ENCODE measurements around the gene MPZL1. TPM values are rescaled to one million over a fixed set of nuclear protein-coding genes. Genes with fewer than 3 reads are reported as not detected.

The MPZL1 gene
- total RNA-seq, 1 experiment from 2014 or later = 52.9 TPM

- H3K27me3 ChIP-seq (ENCODE audit: insufficient read depth, low read length) = no peaks in the 10 kb centered on the region
- POLR2A ChIA-PET = no interaction called here
- no peak for DNase-seq (ENCODE audit: low read depth, low spot score)
- H3K27ac ChIP-seq (ENCODE audit: low read depth, low read length) = no peak overlapping the region
- TF ChIP-seq TCF7L2 (IDR thresholded peaks at IDR 0.05; ENCODE audit: borderline replicate concordance, extremely low read depth, insufficient read depth, insufficient read length) (no peak), EZH2 (IDR thresholded peaks at IDR 0.05) (no peak), SP1 (IDR thresholded peaks at IDR 0.05; ENCODE audit: low read depth) (no peak), CBX3 (IDR thresholded peaks at IDR 0.05; ENCODE audit: low read depth) (no peak), MAX (IDR thresholded peaks at IDR 0.05) (no peak), CEBPB (IDR thresholded peaks at IDR 0.05; ENCODE audit: low read depth) (no peak), ZBTB33 (IDR thresholded peaks at IDR 0.05; ENCODE audit: extremely low read depth, insufficient replicate concordance, low read length) (no peak), ZFX (IDR thresholded peaks at IDR 0.05) (no peak), SIN3A (IDR thresholded peaks at IDR 0.05; ENCODE audit: low read depth) (no peak), SRF (IDR thresholded peaks at IDR 0.05; ENCODE audit: low read depth) (no peak), FOSL1 (IDR thresholded peaks at IDR 0.05; ENCODE audit: low read depth) (no peak)
- no peak overlapping the region for H3K4me2 ChIP-seq (ENCODE audit: low read length)
- RAD21 ChIA-PET (ENCODE audit: low non-redundant PET in 1 of 2, low total read pairs in 2 of 2, uncharacterized antibody in 2 of 2, unreplicated experiment in 2 of 2) = no interaction called here
- H3K9me3 ChIP-seq (ENCODE audit: control insufficient read depth in 1 of 2, insufficient read depth in 1 of 2, low read depth in 1 of 2, low read length in 2 of 2) = no peaks in the 10 kb centered on the region
- H3K36me3 ChIP-seq (ENCODE audit: control insufficient read depth in 1 of 2, insufficient read depth in 2 of 2, low read length in 2 of 2) = no peaks in the 10 kb centered on the region
- no peaks in the 10 kb centered on the region for H3K9me2 ChIP-seq (ENCODE audit: insufficient read depth)
- H2AFZ ChIP-seq (ENCODE audit: low read depth, low read length, poor library complexity, severe bottlenecking) = no peak overlapping the region
- H4K20me1 ChIP-seq (ENCODE audit: insufficient read depth) = no peaks in the 10 kb centered on the region
- BruUV-seq (replicated peaks) = no TSS peak
- peaks cover 2 to 4% of the 10 kb centered on the region in 2 experiments; a peak in 3 of 4 replicates for H3K4me1 ChIP-seq (ENCODE audit: control insufficient read depth in 1 of 2, insufficient read depth in 2 of 2, low read length in 2 of 2)
- H3K79me2 ChIP-seq (ENCODE audit: insufficient read depth, low read length) = peaks cover 74% of the 10 kb centered on the region
- H3K4me3 ChIP-seq (replicated peaks in 1 of 2; ENCODE audit: low read depth in 1 of 2, low read length in 2 of 2) = no peak overlapping the region
- intact Hi-C loops (cut with micrococcal nuclease) = no loop called here
- CTCF ChIA-PET = no interaction called here
- no peak overlapping the region for H3K9ac ChIP-seq (ENCODE audit: low read length)
- no peak for ATAC-seq
Observed at GRCh38 chr1:167757433-167758309, 35.9 kb downstream of the MPZL1 start.
